HAP-1 (cell line): Measurements from ENCODE around the gene FYN.

Source experiments
- DNase-seq, 2 experiments: peaks; one replicate each; pipeline ENCODE4 v3.0.0-alpha.2; 2016 to 2020; ENCODE audit warnings: low spot score in 2 of 2
- H3K27me3 ChIP-seq: fragments of 250-450 bp; sonication (Bioruptor Pico); 2 replicates; pipeline ENCODE4 v1.5.1; 2020; ENCODE audit warnings: low read depth, mild to moderate bottlenecking, moderate library complexity
- H3K36me3 ChIP-seq: fragments of 250-450 bp; sonication (Bioruptor Pico); replicated peaks from 2 replicates; pipeline ENCODE4 v1.5.1; 2020; ENCODE audit warnings: mild to moderate bottlenecking
- H3K4me1 ChIP-seq: fragments of 250-450 bp; sonication (Bioruptor Pico); 2 replicates; pipeline ENCODE4 v1.5.1; 2020; ENCODE audit warnings: mild to moderate bottlenecking
- H3K4me3 ChIP-seq: fragments of 250-450 bp; sonication (Bioruptor Pico); 2 replicates; pipeline ENCODE4 v1.5.1; 2020; ENCODE audit warnings: mild to moderate bottlenecking, moderate library complexity
- H3K9me3 ChIP-seq: fragments of 250-450 bp; sonication (Bioruptor Pico); 2 replicates; pipeline ENCODE4 v1.5.1; 2020; ENCODE audit warnings: mild to moderate bottlenecking, moderate library complexity
- in situ Hi-C: fragments of 300-500 bp; cut with MboI; formaldehyde crosslinking; loops from 3 replicates; pipeline ENCODE4 v1.14.3; 2020; ENCODE audit warnings: low sequenced_read_pairs, inconsistent platforms, mixed read lengths

The FYN gene

GRCh38 chr6:111702268-111702667 lies 171.0 kb downstream of the FYN start:
- H3K36me3 ChIP-seq = no peaks in the 10 kb centered on the region
- H3K27me3 ChIP-seq = no peaks in the 10 kb centered on the region
- no peak overlapping the region for H3K4me3 ChIP-seq
- H3K9me3 ChIP-seq = no peaks in the 10 kb centered on the region
- peaks cover 22% of the 10 kb centered on the region for H3K4me1 ChIP-seq
- in situ Hi-C loops = no loop called here
- DNase-seq = no peak

DNA sequence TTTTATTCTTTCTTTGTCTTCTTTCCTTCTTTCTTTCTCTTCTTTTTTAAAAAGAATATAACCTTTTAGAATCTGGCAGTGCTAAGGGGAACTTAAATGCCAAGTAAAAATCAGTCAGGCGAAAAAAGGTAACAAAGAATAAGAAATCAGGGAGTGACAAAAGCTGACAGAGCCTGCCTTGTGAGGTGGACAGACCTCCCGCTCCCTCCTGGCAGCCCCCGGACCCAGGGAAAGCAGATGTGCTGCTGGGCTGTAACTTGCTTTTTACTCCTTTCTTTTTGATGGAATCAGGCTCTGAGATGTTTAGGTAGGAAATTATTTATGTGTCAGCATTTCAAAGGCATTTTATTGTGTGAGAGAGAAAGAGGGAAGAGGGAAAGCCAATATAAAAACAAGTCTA lies 172.1 kb downstream of the FYN start:
- Histone ChIP-seq H3K27me3 (no peaks in the 10 kb centered on the region), H3K4me1 (peaks cover 13% of the 10 kb centered on the region), H3K9me3 (no peaks in the 10 kb centered on the region)

GRCh38 chr6:111700135-111700690 lies 173.0 kb downstream of the FYN start:
- Histone ChIP-seq H3K4me3 (no peak overlapping the region), H3K36me3 (no peaks in the 10 kb centered on the region), H3K27me3 (no peaks in the 10 kb centered on the region), H3K4me1 (peaks cover 11% of the 10 kb centered on the region), H3K9me3 (no peaks in the 10 kb centered on the region)
- DNase-seq = no peak
- in situ Hi-C loops = no loop called here

More for the DNA sequence above, 172.1 kb downstream of the FYN start:
- in situ Hi-C loops = no loop called here
- Histone ChIP-seq H3K36me3 (no peaks in the 10 kb centered on the region), H3K4me3 (no peak overlapping the region)
- peak in 1 of 2 experiments; percentile 28 for DNase-seq

DNA sequence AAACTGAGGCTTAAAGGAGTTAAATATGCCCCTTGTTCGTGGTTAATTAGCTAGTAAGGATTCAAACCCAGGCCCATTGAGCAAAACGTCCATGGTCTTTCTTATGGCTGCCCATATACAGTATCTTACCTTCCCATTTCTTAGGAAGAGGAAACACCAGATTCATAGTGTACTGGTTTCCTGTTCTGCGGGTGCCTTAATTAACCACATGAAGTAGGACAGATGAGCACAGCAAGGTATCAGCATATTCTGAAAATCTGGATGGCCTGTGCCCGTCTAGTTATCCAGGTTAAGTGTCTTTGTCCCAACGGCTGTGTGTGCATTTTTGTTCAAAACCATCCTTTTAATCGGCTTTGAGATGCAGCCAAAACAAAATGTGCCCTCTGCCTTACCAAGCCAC lies 174.1 kb downstream of the FYN start:
- Histone ChIP-seq H3K27me3 (no peaks in the 10 kb centered on the region), H3K9me3 (no peaks in the 10 kb centered on the region), H3K4me1 (peaks cover 11% of the 10 kb centered on the region), H3K36me3 (0 out of 2 replicates have a peak, but pooled peaks cover 3% of the 10 kb centered on the region), H3K4me3 (no peak overlapping the region)
- no peak for DNase-seq
- in situ Hi-C loops = no loop called here

- DNase-seq = no peak
- in situ Hi-C loops = no loop called here
- Histone ChIP-seq H3K4me3 (no peak overlapping the region), H3K4me1 (peaks cover 11% of the 10 kb centered on the region), H3K9me3 (no peaks in the 10 kb centered on the region), H3K27me3 (no peaks in the 10 kb centered on the region), H3K36me3 (0 out of 2 replicates have a peak, but pooled peaks cover 4% of the 10 kb centered on the region)
These were observed 176.4 kb downstream of the FYN start for GRCh38 chr6:111696814-111697213.

DNA sequence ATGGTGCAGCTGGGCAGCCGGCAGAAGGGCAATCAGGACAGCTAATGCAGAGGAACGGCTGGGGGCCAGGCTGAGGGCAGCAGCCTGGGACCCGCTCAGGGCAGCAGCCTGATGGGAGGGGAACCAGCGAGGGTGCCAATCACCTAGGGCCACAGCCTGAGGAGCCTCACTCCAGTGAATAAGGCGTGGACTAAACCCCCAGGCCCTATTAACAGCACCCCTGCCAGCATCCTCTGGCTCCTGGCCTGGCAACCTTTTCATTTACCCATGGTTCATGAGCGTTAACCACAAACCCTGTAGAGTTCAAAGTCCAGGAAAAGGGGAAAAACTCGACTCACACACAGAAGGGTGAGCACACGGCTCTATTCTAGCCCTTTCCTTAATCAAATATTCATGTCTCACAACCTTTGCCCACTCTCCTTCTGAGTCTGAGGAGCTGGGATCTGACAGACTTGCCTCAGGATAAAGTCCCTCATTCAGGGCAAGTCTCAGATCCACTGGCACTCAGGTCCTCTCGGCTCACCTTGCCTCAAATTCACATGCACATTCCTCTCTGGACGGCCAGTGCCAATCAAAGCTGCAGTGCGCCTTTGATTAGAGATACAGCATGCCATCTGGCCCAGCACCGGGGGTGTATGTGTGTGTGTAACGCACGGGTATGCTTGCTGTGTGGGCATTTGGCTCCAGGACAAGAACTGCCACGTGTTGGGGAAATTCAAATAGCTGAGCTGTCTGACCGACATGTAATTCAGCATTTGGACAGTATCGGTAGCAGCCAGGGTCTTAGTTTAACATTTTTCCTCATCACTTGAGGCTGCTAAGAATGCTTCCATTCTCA lies 180.7 kb downstream of the FYN start:
- DNase-seq = no peak
- no peak overlapping the region for H3K4me3 ChIP-seq
- H3K36me3 ChIP-seq = peaks cover 6% of the 10 kb centered on the region; the same call in 1 of the 2 replicates
- in situ Hi-C loops = no loop called here
- H3K9me3 ChIP-seq = no peaks in the 10 kb centered on the region
- H3K27me3 ChIP-seq = no peaks in the 10 kb centered on the region
- H3K4me1 ChIP-seq = no peaks in the 10 kb centered on the region

DNA sequence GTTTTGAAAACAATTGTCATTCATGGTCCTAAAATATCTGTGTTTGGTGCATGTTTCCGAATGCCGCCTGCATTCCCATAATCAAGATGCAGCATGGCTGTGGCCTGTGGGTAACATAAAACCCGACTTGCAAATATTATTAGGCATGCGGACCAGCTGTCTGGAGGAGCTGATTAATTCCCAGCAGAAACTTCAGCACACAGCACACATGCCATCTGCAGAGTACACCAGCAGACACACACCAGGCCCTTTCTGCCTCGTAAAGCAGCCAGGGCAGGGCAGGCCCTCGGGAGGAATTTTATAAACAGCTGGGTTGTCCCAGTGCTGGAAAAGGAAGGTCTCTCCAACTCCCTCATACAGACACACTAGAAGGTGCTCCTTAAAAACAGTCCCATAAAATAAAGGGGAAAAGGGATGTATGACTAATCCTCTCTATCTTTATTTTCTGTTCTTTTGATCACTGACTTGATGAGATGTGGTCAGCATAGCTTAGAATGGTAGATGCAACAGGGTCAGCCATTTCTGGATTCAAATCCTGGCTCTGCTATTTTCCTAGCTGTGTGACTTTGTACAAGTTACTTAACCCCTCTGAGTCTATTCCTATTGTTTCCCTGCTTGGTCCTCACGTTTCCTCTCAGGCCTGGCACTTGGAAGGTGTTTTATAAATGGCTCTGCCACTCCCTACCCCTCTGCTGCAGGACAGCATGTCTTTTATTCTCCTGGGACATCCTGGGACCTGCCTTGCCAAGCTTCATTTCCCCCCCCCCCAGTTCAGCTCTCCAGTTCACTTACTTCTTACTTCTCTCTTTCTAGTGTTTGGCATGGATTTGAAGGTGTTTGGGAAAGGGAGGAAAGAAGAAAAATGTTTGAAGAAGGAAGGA lies 181.7 kb downstream of the FYN start:
- in situ Hi-C loops = no loop called here
- Histone ChIP-seq H3K4me1 (peaks cover 3% of the 10 kb centered on the region; the same call in 1 of the 2 replicates), H3K36me3 (peaks cover 6% of the 10 kb centered on the region; the same call in 1 of the 2 replicates), H3K9me3 (no peaks in the 10 kb centered on the region), H3K27me3 (no peaks in the 10 kb centered on the region), H3K4me3 (no peak overlapping the region)
- no peak for DNase-seq

DNA sequence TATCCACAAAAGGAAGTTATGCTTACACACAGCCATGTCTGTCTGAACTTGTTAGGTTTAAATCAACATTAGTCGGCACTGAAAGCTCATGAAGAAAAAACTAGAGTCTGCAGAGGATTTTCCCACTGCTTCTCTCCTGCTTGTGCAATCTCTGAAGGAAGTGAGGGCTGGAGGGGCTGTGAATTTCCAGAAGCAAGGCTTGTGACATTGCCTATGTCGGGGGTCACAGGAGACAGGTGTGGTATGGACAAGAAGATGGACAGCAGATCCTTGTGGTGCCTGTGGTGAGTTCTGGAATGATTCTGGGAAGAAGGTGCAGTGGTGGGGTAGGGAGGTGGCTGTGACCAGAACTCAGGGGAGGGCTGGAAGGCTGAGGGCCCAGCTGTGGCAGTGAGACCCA lies 183.3 kb downstream of the FYN start:
- DNase-seq = no peak
- H3K27me3 ChIP-seq = no peaks in the 10 kb centered on the region
- in situ Hi-C loops = no loop called here
- no peaks in the 10 kb centered on the region for H3K9me3 ChIP-seq
- H3K36me3 ChIP-seq = peaks cover 6% of the 10 kb centered on the region; the same call in 1 of the 2 replicates
- no peak overlapping the region for H3K4me3 ChIP-seq
- H3K4me1 ChIP-seq = peaks cover 3% of the 10 kb centered on the region; the same call in 1 of the 2 replicates

DNA sequence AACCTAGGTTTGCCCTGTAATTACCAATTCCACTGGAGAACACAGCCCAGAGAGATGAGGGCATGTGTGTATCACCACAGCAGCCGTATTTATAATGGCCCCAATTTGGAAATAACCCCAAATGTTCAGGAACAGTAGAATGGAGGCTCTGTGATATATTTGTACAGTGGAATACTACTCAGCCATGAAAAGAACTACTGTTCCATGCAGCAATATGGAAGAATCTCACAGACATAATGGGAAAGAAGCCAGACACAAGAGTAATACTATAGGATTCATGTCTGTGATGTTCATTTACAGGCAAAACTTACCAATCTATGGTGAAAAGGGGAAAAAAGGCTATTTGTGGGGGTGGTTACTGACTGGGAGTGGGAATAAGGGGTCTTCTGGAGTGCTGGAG lies 183.8 kb downstream of the FYN start:
- in situ Hi-C loops = no loop called here
- no peaks in the 10 kb centered on the region for H3K27me3 ChIP-seq
- H3K4me3 ChIP-seq = no peak overlapping the region
- H3K4me1 ChIP-seq = peaks cover 3% of the 10 kb centered on the region; the same call in 1 of the 2 replicates
- DNase-seq = no peak
- H3K9me3 ChIP-seq = no peaks in the 10 kb centered on the region
- peaks cover 6% of the 10 kb centered on the region; the same call in 1 of the 2 replicates for H3K36me3 ChIP-seq

DNA sequence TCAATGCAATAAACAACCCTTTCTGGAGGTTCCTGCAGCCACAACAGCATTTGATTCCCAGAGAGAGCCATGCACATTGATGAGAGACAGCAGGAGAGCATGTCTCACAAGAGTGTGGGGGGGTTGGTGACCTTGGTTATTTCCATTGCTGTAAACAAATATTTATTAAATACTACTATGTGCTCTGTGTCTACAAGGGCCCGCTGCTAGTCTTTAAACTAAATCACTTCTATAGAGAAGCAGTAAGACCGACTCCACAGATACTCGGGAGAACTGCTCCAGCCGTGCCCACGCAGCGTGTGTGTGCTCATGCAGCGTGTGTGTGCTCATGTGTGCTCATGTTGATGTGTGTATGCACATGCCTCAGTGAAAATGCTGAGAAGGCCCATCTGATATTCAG lies 184.9 kb downstream of the FYN start:
- Histone ChIP-seq H3K9me3 (no peaks in the 10 kb centered on the region), H3K27me3 (no peaks in the 10 kb centered on the region), H3K4me3 (no peak overlapping the region), H3K36me3 (peaks cover 3% of the 10 kb centered on the region; the same call in 1 of the 2 replicates), H3K4me1 (peaks cover 3% of the 10 kb centered on the region; the same call in 1 of the 2 replicates)
- no peak for DNase-seq
- in situ Hi-C loops = no loop called here

- in situ Hi-C loops = no loop called here
- peaks cover 3% of the 10 kb centered on the region; the same call in 1 of the 2 replicates for H3K4me1 ChIP-seq
- H3K27me3 ChIP-seq = no peaks in the 10 kb centered on the region
- DNase-seq = no peak
- no peaks in the 10 kb centered on the region for H3K9me3 ChIP-seq
- peaks cover 3% of the 10 kb centered on the region; the same call in 1 of the 2 replicates for H3K36me3 ChIP-seq
- H3K4me3 ChIP-seq = no peak overlapping the region
These were observed 185.6 kb downstream of the FYN start for GRCh38 chr6:111687652-111688051.

DNA sequence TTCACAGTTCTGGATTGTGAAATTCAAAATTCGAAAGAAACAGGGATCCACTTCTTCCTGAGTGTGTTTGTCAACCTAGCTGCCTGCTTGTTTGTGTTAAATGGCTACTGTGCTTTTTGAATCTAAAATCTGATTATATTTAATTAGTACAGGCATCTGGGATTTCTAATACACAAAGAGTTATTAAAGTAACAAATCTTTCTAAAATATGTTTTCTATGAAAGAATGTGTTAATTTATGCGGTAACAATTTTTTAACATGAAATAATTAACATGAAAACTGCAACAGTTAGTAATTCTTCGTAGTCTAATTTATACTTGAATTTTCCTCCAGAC lies 186.4 kb downstream of the FYN start:
- Histone ChIP-seq H3K36me3 (peaks cover 3% of the 10 kb centered on the region; the same call in 1 of the 2 replicates), H3K4me1 (peaks cover 3% of the 10 kb centered on the region; the same call in 1 of the 2 replicates), H3K4me3 (no peak overlapping the region), H3K9me3 (no peaks in the 10 kb centered on the region), H3K27me3 (no peaks in the 10 kb centered on the region)
- DNase-seq = no peak
- in situ Hi-C loops = no loop called here

DNA sequence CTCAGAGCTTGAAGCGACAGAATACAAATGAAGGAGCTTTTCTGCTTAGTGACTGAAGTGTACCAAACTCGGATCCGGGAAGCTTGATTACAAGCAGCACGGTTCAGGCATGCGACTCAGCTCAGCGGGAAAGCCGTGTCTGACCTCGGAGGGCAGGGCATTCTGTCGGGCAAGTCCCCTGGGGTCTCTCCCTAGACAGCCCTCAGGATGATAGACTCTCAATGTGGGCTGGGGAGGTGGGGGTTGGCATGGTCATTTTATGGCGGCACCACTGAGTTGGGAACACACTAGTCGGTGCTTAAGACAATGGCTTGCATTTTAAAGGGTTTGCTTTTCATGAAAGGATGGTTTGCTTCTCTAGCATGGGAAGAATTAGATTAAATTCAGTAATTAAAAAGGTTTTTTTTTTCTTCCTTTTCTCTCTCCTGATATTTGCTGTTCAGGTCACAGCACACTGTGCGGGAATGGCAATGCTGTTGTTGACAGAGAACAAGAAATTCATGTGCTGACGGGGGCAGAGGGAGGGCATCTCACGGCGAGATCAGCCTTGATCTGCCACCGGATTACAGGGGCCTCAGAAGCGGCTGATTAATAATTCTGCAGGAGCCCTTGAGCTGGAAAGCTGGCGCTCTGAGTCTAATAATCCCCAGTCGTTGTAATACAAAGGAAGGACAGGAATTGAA lies 186.9 kb downstream of the FYN start:
- Histone ChIP-seq H3K27me3 (no peaks in the 10 kb centered on the region), H3K9me3 (no peaks in the 10 kb centered on the region), H3K4me3 (no peak overlapping the region), H3K36me3 (peaks cover 3% of the 10 kb centered on the region; the same call in 1 of the 2 replicates), H3K4me1 (peaks cover 3% of the 10 kb centered on the region)
- in situ Hi-C loops = no loop called here
- DNase-seq = peak in 1 of 2 experiments; percentile 34
